HFF-Myc (cell line): ENCODE measurements around the gene CORO1C.

Source experiments
- DNase-seq: peaks from one replicate; pipeline ENCODE4 v3.0.0-alpha.2; 2011; ENCODE audit warnings: low read depth; ENCODE audit errors: extremely low read depth
- H3K4me3 ChIP-seq: replicated peaks from 2 replicates; pipeline ENCODE4 v1.5.1; 2011; ENCODE audit warnings: low read depth, mild to moderate bottlenecking, control low read depth, low read length
- TF ChIP-seq, protein P1 (sequence below): IDR thresholded peaks from 2 replicates; pipeline ENCODE4 v1.5.1; 2012; ENCODE audit warnings: mild to moderate bottlenecking, low read depth, low read length, control low read depth; ENCODE audit errors: missing control alignments

The CORO1C gene

GRCh38 chr12:108766294-108766693 lies 35.0 kb upstream of the CORO1C start:
- TF ChIP-seq, protein P1, sequence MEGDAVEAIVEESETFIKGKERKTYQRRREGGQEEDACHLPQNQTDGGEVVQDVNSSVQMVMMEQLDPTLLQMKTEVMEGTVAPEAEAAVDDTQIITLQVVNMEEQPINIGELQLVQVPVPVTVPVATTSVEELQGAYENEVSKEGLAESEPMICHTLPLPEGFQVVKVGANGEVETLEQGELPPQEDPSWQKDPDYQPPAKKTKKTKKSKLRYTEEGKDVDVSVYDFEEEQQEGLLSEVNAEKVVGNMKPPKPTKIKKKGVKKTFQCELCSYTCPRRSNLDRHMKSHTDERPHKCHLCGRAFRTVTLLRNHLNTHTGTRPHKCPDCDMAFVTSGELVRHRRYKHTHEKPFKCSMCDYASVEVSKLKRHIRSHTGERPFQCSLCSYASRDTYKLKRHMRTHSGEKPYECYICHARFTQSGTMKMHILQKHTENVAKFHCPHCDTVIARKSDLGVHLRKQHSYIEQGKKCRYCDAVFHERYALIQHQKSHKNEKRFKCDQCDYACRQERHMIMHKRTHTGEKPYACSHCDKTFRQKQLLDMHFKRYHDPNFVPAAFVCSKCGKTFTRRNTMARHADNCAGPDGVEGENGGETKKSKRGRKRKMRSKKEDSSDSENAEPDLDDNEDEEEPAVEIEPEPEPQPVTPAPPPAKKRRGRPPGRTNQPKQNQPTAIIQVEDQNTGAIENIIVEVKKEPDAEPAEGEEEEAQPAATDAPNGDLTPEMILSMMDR = no peak
- no peak for DNase-seq
- no peak overlapping the region for H3K4me3 ChIP-seq

DNA sequence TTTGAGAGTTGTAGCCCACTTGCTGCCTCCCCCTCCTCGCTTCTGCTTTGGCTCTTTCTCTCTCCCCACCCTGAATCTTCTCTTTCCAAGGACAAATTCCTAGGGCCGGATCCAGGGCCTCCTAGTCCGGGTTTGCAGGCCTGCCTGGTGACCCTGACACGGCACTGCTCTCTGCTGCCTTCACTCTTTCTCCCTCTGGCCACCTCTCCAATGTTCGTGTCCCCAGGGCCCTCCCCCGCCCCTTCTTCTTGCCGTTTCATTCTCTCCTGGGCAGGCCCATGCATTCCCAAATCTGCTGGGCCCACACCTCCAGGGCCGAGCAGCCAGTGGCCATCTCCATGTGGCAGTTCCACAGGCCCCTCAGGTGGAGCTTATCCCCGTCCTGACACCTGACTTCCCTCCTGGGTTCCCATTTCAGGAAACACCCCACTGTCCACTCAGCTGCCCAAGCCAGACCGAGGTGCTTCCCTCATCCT lies 34.0 kb upstream of the CORO1C start:
- TF ChIP-seq, protein P1 = no peak
- DNase-seq = no peak
- no peak overlapping the region for H3K4me3 ChIP-seq

GRCh38 chr12:108764540-108765288 lies 33.4 kb upstream of the CORO1C start:
- TF ChIP-seq, protein P1 = no peak
- no peak overlapping the region for H3K4me3 ChIP-seq
- DNase-seq = no peak

DNA sequence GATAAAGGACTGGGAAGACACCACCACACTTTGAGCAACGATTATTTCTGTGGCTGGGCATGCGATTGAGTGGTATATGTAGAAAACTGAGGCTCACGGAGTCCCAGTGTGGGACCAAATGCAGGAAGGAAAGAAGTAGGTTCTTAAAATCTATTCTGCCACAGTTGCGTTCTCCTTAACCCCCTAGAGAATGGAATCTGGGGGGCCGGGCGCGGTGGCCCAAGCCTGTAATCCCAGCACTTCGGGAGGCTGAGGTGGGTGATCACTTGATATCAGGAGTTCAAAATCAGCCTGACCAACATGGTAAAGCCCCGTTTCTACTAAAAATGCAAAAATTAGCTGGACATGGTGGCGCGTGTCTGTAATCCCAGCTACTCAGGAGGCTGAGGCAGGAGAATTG lies 29.9 kb upstream of the CORO1C start:
- DNase-seq = no peak
- H3K4me3 ChIP-seq = no peak overlapping the region
- TF ChIP-seq, protein P1 = no peak

GRCh38 chr12:108759924-108760323 lies 28.6 kb upstream of the CORO1C start:
- TF ChIP-seq, protein P1 = no peak
- no peak for DNase-seq
- H3K4me3 ChIP-seq = no peak overlapping the region

DNA sequence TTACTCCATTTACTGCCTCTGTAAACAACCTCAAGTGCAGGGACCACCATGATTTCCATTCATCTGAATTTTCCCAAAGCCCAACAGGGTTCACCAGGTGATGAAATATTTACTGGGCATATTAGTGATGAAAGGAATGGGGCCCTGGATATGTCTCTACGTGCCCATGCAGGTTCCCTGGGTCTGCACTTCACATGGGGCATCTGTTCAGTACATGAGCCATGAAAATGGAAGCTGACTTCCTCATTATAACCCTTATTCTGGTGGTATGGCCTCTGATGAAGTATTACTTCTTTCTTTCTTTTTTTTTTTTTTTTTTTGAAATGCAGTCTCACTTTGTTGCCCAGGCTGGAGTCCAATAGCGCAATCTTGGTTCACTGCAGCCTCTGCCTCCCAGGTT lies 26.5 kb upstream of the CORO1C start:
- H3K4me3 ChIP-seq = no peak overlapping the region
- TF ChIP-seq, protein P1 = no peak
- no peak for DNase-seq
